Epidermal melanocyte (primary cell): Measurements from ENCODE around the gene RABL6.
"Not testable (repeated sequence)": the region's sequence is repeated elsewhere in the genome, so short reads cannot be mapped to it uniquely, and the experiment has no call there.

Source experiments
- DNase-seq: peaks from one replicate; pipeline ENCODE4 v3.0.0; 2011; ENCODE audit warnings: low spot score; ENCODE audit not compliant: insufficient read length

The RABL6 gene

DNA sequence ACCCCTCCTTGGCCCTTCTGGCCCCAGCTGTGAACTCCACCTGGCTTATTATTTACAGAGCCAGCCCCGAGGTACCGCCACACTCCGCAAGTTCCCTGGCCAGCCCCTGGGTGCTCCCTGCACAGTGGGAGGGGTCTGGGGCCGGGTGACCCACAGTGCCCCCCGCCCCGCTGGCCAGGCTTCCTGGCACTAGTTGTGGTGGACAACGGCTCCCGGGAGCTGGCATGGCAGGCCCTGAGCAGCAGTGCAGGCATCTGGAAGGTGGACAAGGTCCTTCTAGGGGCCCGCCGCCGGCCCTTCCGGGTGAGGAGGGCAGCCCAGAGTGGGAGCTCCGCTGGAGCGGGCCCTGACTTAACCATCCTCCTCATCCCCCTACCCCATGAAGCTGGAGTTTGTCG lies 48.3 kb downstream of the RABL6 start:
- no peak for DNase-seq

DNA sequence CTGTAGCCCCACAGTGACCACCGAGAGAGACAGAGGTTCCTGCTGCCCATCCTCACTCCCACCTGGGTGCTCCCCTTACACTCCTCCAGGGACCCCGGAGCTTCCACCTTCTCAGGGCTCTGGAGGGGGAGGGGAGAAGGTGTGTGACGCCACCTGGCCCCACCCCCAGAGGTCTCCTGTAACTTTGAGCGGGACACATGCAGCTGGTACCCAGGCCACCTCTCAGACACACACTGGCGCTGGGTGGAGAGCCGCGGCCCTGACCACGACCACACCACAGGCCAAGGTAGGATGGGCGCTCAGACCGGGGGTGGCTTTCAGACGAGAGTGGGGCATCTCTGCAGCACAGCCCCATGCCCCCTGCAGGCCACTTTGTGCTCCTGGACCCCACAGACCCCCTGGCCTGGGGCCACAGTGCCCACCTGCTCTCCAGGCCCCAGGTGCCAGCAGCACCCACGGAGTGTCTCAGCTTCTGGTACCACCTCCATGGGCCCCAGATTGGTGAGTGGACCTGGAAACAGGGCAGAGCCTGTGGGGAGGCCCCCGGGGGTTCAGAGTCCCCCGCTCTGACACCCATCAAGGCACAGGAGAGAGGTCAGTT lies 48.9 kb downstream of the RABL6 start:
- DNase-seq, result no peak

- DNase-seq, result no peak
Observed at GRCh38 chr9:136857166-136857565, 49.4 kb downstream of the RABL6 start.

DNA sequence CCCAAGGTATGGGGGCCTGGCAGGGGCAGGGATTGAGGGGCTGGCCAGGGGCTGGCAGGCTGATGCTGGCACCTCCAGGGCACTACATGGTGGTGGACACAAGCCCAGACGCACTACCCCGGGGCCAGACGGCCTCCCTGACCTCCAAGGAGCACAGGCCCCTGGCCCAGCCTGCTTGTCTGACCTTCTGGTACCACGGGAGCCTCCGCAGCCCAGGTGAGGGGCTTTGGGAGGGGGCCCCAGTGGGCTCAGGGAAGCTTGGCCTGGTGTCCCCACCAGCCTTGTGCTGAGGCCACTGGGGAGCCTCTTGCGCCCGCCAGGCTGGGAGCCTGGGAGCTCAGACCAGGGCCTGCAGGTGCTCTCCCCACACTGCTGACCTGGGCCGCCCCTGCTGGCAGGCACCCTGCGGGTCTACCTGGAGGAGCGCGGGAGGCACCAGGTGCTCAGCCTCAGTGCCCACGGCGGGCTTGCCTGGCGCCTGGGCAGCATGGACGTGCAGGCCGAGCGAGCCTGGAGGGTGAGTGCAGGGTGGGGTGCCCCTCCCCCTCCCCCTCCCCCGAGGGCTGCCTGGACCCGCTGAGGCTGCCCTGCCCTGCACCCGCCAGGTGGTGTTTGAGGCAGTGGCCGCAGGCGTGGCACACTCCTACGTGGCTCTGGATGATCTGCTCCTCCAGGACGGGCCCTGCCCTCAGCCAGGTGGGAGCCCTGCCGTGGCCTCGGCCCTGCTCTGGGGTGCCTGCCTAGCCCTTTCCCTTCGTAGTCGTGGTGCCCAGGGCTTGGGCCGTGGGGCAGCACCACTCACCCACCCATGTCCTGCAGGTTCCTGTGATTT lies 50.0 kb downstream of the RABL6 start:
- DNase-seq, result no peak

DNA sequence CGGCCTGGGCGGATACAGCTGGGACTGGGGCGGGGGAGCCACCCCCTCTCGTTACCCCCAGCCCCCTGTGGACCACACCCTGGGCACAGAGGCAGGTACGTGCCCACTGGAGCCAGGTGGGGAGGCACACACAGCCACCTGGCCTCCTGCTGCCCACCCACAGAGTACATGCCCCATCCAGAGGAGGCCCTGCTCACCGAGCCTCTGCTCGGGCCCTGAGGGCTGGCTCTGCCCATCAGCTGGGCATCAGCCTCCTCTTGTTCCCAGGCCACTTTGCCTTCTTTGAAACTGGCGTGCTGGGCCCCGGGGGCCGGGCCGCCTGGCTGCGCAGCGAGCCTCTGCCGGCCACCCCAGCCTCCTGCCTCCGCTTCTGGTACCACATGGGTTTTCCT lies 50.7 kb downstream of the RABL6 start:
- no peak for DNase-seq

GRCh38 chr9:136858844-136859757 lies 51.4 kb downstream of the RABL6 start:
- DNase-seq, result no peak

DNA sequence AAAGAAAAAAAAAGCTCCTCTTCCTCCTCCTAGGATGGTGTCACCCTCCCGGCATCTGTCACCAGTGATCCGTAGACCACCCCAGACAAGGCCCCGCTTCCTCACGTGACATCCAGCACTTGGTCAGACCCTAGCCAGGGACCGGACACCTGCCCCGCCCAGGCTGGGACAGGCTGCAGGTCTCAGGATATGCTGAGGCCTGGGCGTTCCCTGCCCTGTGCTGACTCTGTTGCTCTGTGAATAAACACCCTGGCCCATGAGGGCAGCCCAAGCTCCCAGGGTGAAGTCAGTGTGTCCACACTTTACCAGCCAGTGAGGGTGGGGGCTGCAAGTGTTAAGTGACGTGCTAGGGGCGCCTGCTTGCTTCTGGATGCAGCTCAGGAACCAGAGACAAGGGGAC lies 52.8 kb downstream of the RABL6 start:
- DNase-seq, result no peak

GRCh38 chr9:136860933-136861873 lies 53.5 kb downstream of the RABL6 start:
- no peak for DNase-seq

- DNase-seq, result no peak
Observed at GRCh38 chr9:136861874-136862457, 54.2 kb downstream of the RABL6 start.

GRCh38 chr9:136862849-136863622 lies 55.3 kb downstream of the RABL6 start:
- DNase-seq, result no peak

- DNase-seq, result no peak
Observed at GRCh38 chr9:136863623-136864273, 56.0 kb downstream of the RABL6 start.

GRCh38 chr9:136865041-136865767 lies 57.5 kb downstream of the RABL6 start:
- no peak for DNase-seq

DNA sequence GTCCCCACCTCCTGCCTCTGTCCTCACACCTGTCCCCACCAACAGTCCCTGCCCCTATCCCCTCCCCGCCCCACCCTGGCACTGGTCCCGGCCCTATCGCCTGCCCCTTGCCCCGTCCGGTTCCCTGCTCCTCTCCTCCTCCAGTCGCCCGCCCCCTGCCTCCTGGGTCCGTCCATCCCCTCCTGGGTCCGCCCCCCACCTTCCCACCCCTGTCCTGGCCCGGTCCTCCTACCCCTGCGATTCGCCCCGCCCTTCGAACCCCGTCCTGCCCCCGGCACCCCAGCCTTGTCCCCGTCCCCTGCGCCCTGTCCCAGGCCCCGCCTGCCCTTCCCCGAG lies 58.0 kb downstream of the RABL6 start:
- DNase-seq, result no peak

- not testable (repeated sequence) for DNase-seq
Observed at GRCh38 chr9:136866898-136867421, 59.2 kb downstream of the RABL6 start.

DNA sequence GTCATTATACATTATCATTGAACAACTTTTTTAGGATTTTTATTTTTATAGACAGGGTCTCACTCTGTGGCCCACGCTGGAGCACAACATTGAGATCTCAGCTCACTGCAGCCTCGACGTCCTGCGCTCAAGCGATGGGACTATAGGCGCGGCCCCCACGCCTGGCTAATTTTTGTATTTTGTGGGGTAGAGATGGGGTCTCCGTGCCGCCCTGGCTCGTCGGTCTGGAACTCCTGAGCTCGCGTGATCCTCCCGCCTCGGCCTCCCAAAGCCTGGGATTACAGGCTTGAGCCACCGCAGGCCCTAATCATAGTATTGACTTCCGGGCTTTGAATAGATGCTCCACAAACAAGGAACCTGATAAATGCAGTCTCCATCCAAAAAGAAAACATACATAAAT lies 59.7 kb downstream of the RABL6 start:
- no peak for DNase-seq

- DNase-seq, result no peak
Observed at GRCh38 chr9:136867917-136868316, 60.2 kb downstream of the RABL6 start.

DNA sequence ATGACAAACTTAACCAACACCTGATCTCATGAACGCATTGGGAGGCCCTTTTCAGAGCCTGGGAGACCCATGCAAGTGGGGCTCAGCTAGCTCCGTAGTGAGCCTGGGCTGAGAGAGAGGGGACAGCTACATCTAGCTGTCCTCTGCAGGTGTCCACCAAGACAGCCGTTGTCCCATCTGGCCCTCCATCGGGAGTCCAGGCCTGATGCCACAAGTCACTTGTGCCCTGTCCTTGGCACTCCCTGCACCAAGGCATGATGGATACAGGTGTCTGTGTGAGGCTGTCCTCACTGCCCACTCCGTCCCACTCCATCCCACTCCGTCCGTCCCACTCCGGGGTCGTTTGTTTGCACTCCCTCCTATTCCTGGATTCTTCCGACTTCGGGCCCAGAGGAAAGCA lies 60.9 kb downstream of the RABL6 start:
- no peak for DNase-seq

GRCh38 chr9:136869611-136870010 lies 61.9 kb downstream of the RABL6 start:
- DNase-seq, result not testable (repeated sequence)
